Subcutaneous abdominal adipose tissue (tissue), 5 donors: Measurements from ENCODE around the gene HTR1E.
"Not testable (repeated sequence)": the region's sequence is repeated elsewhere in the genome, so short reads cannot be mapped to it uniquely, and the experiment has no call there.

Source experiments
- H3K27ac ChIP-seq: one replicate; pipeline ENCODE4 v1.7.0; 2013; ENCODE audit warnings: low read depth, mild to moderate bottlenecking, inconsistent platforms, low read length, moderate library complexity
- H3K27me3 ChIP-seq, 5 donors: one replicate each; pipeline ENCODE4 v1.7.0; 2013; ENCODE audit warnings: low read length in 5 of 5, inconsistent platforms in 1 of 5; ENCODE audit not compliant: control insufficient read depth in 5 of 5, insufficient read depth in 4 of 5
- H3K36me3 ChIP-seq, 5 donors: one replicate each; pipeline ENCODE4 v1.7.0; 2013; ENCODE audit warnings: low read length in 5 of 5; ENCODE audit not compliant: control insufficient read depth in 5 of 5, insufficient read depth in 5 of 5
- H3K4me1 ChIP-seq, 5 donors: one replicate each; pipeline ENCODE4 v1.7.0; 2013; ENCODE audit warnings: low read length in 5 of 5, mild to moderate bottlenecking in 3 of 5, moderate library complexity in 1 of 5; ENCODE audit not compliant: control insufficient read depth in 5 of 5, insufficient read depth in 5 of 5
- H3K4me3 ChIP-seq, 5 donors: one replicate each; pipeline ENCODE4 v1.7.0; 2013; ENCODE audit warnings: low read length in 5 of 5, low read depth in 1 of 5
- H3K9ac ChIP-seq, 5 donors: one replicate each; pipeline ENCODE4 v1.7.0; 2013; ENCODE audit warnings: low read length in 5 of 5, mild to moderate bottlenecking in 4 of 5, moderate library complexity in 3 of 5
- H3K9me3 ChIP-seq, 5 donors: one replicate each; pipeline ENCODE4 v1.7.0; 2013; ENCODE audit warnings: low read length in 5 of 5; ENCODE audit not compliant: control insufficient read depth in 5 of 5
- donor health status: healthy.
- donor health status: healthy.
- donor health status: healthy.
- donor health status: healthy.
- donor health status: healthy.

Gene HTR1E

GRCh38 chr6:86937219-86938079, at the start of gene HTR1E:
TSS of gene HTR1E (plus strand) at chr6:86937528. CDS start at chr6:87015335, 77,807 bp downstream.
- Histone ChIP-seq H3K36me3 (no peaks in the 10 kb centered on the region), H3K9ac (no peak within 1 kb of the TSS), H3K27ac (no peak within 1 kb of the TSS)

GRCh38 chr6:86888301-86888700, 49.0 kb upstream of the HTR1E start:
- H3K27me3 ChIP-seq, result no peaks in the 10 kb centered on the region
- no peak overlapping the region for H3K4me3 ChIP-seq
- no peaks in the 10 kb centered on the region for H3K36me3 ChIP-seq
- no peak overlapping the region for H3K9ac ChIP-seq
- H3K27ac ChIP-seq, result no peak overlapping the region
- H3K4me1 ChIP-seq, result no peaks in the 10 kb centered on the region
- peaks cover 0 to 5% (median 0%) of the 10 kb centered on the region in 5 donors for H3K9me3 ChIP-seq

More at GRCh38 chr6:86937219-86938079, at the start of gene HTR1E:
- H3K4me1 ChIP-seq, result peaks cover 0 to 12% (median 11%) of the 10 kb centered on the region in 5 donors
- H3K9me3 ChIP-seq, result no peaks in the 10 kb centered on the region
- peak within 1 kb of the TSS in 4 of 5 donors; percentile 23 to 58 (median 49) for H3K4me3 ChIP-seq
- H3K27me3 ChIP-seq, result peaks cover 5 to 25% (median 18%) of the 10 kb centered on the region in 5 donors

- not testable (repeated sequence) for H3K9me3 ChIP-seq, H3K4me3 ChIP-seq, H3K36me3 ChIP-seq, H3K9ac ChIP-seq, H3K4me1 ChIP-seq, H3K27me3 ChIP-seq, H3K27ac ChIP-seq
Observed at GRCh38 chr6:86897265-86897664, 40.1 kb upstream of the HTR1E start.

- Histone ChIP-seq H3K27ac (no peak overlapping the region), H3K27me3 (no peaks in the 10 kb centered on the region), H3K9ac (no peak overlapping the region), H3K4me1 (no peaks in the 10 kb centered on the region), H3K4me3 (no peak overlapping the region), H3K9me3 (no peaks in the 10 kb centered on the region), H3K36me3 (no peaks in the 10 kb centered on the region)
Observed at GRCh38 chr6:86913795-86914194, 23.5 kb upstream of the HTR1E start.

DNA sequence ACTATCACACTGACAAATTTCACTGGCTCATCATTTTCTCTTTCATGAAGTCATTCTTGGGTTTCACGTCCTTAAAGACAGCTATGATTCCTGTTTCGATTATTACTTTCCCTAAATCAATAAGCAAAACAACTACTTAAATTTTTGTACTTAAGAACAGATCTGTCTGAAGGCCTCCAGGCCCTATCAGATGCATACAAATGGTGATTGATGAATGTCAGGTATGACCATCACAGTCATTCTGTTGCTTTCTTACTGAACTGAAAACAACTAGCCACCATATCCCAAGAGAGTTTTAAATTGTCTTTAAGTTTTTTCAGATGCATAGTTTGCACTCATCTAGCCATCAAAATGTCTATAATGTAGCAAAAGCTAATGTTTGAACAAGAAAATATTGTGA, 20.9 kb upstream of the HTR1E start:
- no peak overlapping the region for H3K9ac ChIP-seq
- H3K36me3 ChIP-seq, result no peaks in the 10 kb centered on the region
- H3K4me3 ChIP-seq, result no peak overlapping the region
- no peaks in the 10 kb centered on the region for H3K9me3 ChIP-seq
- no peak overlapping the region for H3K27ac ChIP-seq
- no peaks in the 10 kb centered on the region for H3K27me3 ChIP-seq
- H3K4me1 ChIP-seq, result no peaks in the 10 kb centered on the region

DNA sequence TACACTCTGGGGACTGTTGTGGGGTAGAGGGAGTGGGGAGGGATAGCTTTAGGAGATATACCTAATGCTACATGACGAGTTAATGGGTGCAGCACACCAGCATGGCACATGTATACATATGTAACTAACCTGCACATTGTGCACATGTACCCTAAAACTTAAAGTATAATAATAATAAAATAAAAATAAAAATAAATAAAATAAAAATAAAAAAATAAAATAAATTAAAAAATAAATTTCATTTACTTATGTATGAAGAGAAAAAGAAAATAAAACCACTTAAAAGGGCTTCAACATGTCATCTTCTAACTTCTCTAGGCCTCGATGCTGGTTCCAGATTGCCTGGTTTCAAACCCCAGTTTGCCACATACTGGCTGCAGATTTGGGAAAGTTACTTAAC, 10.2 kb upstream of the HTR1E start:
- not testable (repeated sequence) for H3K4me1 ChIP-seq, H3K27ac ChIP-seq, H3K9me3 ChIP-seq, H3K4me3 ChIP-seq, H3K27me3 ChIP-seq, H3K36me3 ChIP-seq, H3K9ac ChIP-seq

- H3K27ac ChIP-seq, H3K27me3 ChIP-seq, H3K9ac ChIP-seq, H3K4me1 ChIP-seq, H3K9me3 ChIP-seq, H3K36me3 ChIP-seq, H3K4me3 ChIP-seq: not testable (repeated sequence)
Observed at GRCh38 chr6:86927859-86928258, 9.5 kb upstream of the HTR1E start.

DNA sequence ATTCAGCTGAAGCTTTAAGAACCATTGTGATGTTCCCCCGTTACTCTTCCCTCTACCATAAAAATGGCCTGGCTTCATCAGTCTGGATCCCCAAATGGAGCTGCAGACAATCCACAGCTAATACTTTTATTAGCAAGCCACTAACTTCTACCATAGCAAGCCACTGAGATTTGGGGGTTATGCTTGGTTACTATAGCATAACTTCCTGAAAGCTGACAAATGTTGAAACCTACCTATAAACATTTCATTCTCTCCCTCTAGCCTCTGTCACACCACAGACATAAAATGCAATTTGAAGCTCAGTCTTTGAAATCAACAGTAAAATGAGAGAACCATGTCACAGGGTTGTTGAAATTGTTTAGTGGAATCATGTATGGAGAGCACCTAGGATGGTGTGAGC, 3.0 kb upstream of the HTR1E start:
- Histone ChIP-seq H3K27ac (no peak overlapping the region), H3K36me3 (no peaks in the 10 kb centered on the region), H3K27me3 (peaks cover 5 to 25% (median 18%) of the 10 kb centered on the region in 5 donors), H3K4me1 (peaks cover 0 to 12% (median 11%) of the 10 kb centered on the region in 5 donors), H3K9me3 (no peaks in the 10 kb centered on the region), H3K4me3 (no peak overlapping the region), H3K9ac (no peak overlapping the region)

DNA sequence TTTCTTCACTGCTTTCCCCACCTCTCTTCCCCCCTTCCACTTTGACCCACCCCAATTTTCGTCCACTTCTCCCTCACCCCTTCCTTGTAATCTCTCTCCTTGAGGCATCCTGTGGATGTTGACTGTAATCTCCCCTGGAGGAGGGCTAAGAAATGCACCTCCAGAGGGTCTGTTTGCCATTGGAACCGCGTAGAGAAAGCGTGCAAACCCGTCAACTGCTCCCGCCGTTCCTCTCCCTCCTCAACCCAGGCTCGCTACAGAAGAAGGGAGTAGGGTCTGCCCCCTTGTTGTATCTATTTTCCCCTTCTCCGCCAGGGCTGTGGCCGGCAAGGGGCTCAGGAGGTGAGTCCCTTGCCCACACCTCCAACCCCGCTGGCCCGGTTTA, 502 bp upstream of the HTR1E start:
- Histone ChIP-seq H3K4me1 (peaks cover 0 to 12% (median 11%) of the 10 kb centered on the region in 5 donors), H3K36me3 (no peaks in the 10 kb centered on the region), H3K27ac (no peak overlapping the region), H3K4me3 (peak overlapping the region in 4 of 5 donors; percentile 23 to 58 (median 49)), H3K9ac (no peak overlapping the region), H3K27me3 (peaks cover 5 to 25% (median 18%) of the 10 kb centered on the region in 5 donors), H3K9me3 (no peaks in the 10 kb centered on the region)

GRCh38 chr6:86938814-86939213, 1.5 kb downstream of the HTR1E start:
- no peak overlapping the region for H3K27ac ChIP-seq
- H3K27me3 ChIP-seq, result peaks cover 5 to 25% (median 19%) of the 10 kb centered on the region in 5 donors
- H3K4me3 ChIP-seq, result no peak overlapping the region
- H3K9ac ChIP-seq, result no peak overlapping the region
- H3K9me3 ChIP-seq, result no peaks in the 10 kb centered on the region
- no peaks in the 10 kb centered on the region for H3K36me3 ChIP-seq
- H3K4me1 ChIP-seq, result peaks cover 0 to 12% (median 11%) of the 10 kb centered on the region in 5 donors
